ENCODE data around the gene ARHGEF10L. TPM values are rescaled to one million over a fixed set of nuclear protein-coding genes. Genes with fewer than 3 reads are reported as not detected.

The ARHGEF10L gene
- total RNA-seq, 2 donors from 2014 or later = 91.0 to 151 TPM

- intact Hi-C loops (cut with DNase I, micrococcal nuclease) = no loop called here
- DNase-seq (no peak), ATAC-seq (no peak)
These were observed 97.6 kb downstream of the ARHGEF10L start for GRCh38 chr1:17637055-17637454.

- no peak for ATAC-seq
- intact Hi-C loops (cut with DNase I, micrococcal nuclease) = no loop called here
These were observed 100.3 kb downstream of the ARHGEF10L start for GRCh38 chr1:17639703-17640340.

GRCh38 chr1:17640393-17640792 lies 100.9 kb downstream of the ARHGEF10L start:
- DNase-seq (no peak), ATAC-seq (no peak)
- intact Hi-C loops (cut with DNase I, micrococcal nuclease) = no loop called here

More at GRCh38 chr1:17639703-17640340, 100.3 kb downstream of the ARHGEF10L start:
- no peak for DNase-seq

- no peak for ATAC-seq
- no peak for DNase-seq
- intact Hi-C loops (cut with DNase I, micrococcal nuclease) = no loop called here
These were observed 101.5 kb downstream of the ARHGEF10L start for GRCh38 chr1:17640975-17641374.

- DNase-seq (no peak), ATAC-seq (no peak)
These were observed 102.7 kb downstream of the ARHGEF10L start for GRCh38 chr1:17642169-17642568.

GRCh38 chr1:17642943-17643342 lies 103.4 kb downstream of the ARHGEF10L start:
- DNase-seq = no peak
- intact Hi-C loops (cut with DNase I, micrococcal nuclease) = no loop called here
- ATAC-seq = no peak

More at GRCh38 chr1:17642169-17642568, 102.7 kb downstream of the ARHGEF10L start:
- intact Hi-C loops (cut with DNase I, micrococcal nuclease) = no loop called here

GRCh38 chr1:17643861-17644703 lies 104.6 kb downstream of the ARHGEF10L start:
- DNase-seq (no peak), ATAC-seq (no peak)
- intact Hi-C loops (cut with DNase I, micrococcal nuclease) = no loop called here

- DNase-seq = no peak
- no peak for ATAC-seq
- intact Hi-C loops (cut with DNase I, micrococcal nuclease) = no loop called here
These were observed 105.8 kb downstream of the ARHGEF10L start for GRCh38 chr1:17645068-17645911.

GRCh38 chr1:17646444-17647280 lies 107.2 kb downstream of the ARHGEF10L start:
- intact Hi-C loops (cut with DNase I, micrococcal nuclease) = no loop called here
- ATAC-seq (peak; percentile 6), DNase-seq (no peak)

- no peak for DNase-seq
- no peak for ATAC-seq
- intact Hi-C loops (cut with DNase I, micrococcal nuclease) = no loop called here
These were observed 109.1 kb downstream of the ARHGEF10L start for GRCh38 chr1:17648457-17649145.

- no peak for DNase-seq
- no peak for ATAC-seq
- intact Hi-C loops (cut with DNase I, micrococcal nuclease) = no loop called here
These were observed 110.0 kb downstream of the ARHGEF10L start for GRCh38 chr1:17649371-17650106.

GRCh38 chr1:17653276-17653675 lies 113.8 kb downstream of the ARHGEF10L start:
- DNase-seq = no peak
- no peak for ATAC-seq
- intact Hi-C loops (cut with DNase I, micrococcal nuclease) = no loop called here

- intact Hi-C loops (cut with DNase I, micrococcal nuclease) = no loop called here
- peak in 1 of 2 donors; percentile 48 for DNase-seq
- ATAC-seq = peak; percentile 25
These were observed 114.3 kb downstream of the ARHGEF10L start for GRCh38 chr1:17653728-17654351.

- no peak for ATAC-seq
- no peak for DNase-seq
- intact Hi-C loops (cut with DNase I, micrococcal nuclease) = no loop called here
These were observed 115.0 kb downstream of the ARHGEF10L start for GRCh38 chr1:17654519-17654918.

- ATAC-seq (no peak), DNase-seq (no peak)
- intact Hi-C loops (cut with DNase I, micrococcal nuclease) = no loop called here
These were observed 115.7 kb downstream of the ARHGEF10L start for GRCh38 chr1:17655169-17655568.

- DNase-seq (no peak), ATAC-seq (no peak)
- intact Hi-C loops (cut with DNase I, micrococcal nuclease) = no loop called here
These were observed 116.4 kb downstream of the ARHGEF10L start for GRCh38 chr1:17655922-17656321.

GRCh38 chr1:17657436-17657835 lies 117.9 kb downstream of the ARHGEF10L start:
- DNase-seq (no peak), ATAC-seq (no peak)
- intact Hi-C loops (cut with DNase I, micrococcal nuclease) = no loop called here

Data from left colon (tissue), 2 donors.